ENCODE measurements around the gene EIF2A.
"Not testable (repeated sequence)": the region's sequence is repeated elsewhere in the genome, so short reads cannot be mapped to it uniquely, and the experiment has no call there.

EIF2A gene

GRCh38 chr3:150603153-150603979 lies 56.8 kb downstream of the EIF2A start, which contains the start of gene SELENOT:
TSS of gene SELENOT (plus strand) at chr3:150603321. CDS start at chr3:150603363, 42 bp downstream.
- peak; percentile 92 for DNase-seq

GRCh38 chr3:150603980-150604319 lies 57.4 kb downstream of the EIF2A start:
- DNase-seq: no peak

GRCh38 chr3:150605998-150606641 lies 59.5 kb downstream of the EIF2A start:
- no peak for DNase-seq

- no peak for DNase-seq
Measured at GRCh38 chr3:150607267-150608065, 60.9 kb downstream of the EIF2A start.

GRCh38 chr3:150609988-150610387 lies 63.4 kb downstream of the EIF2A start:
- DNase-seq: no peak

GRCh38 chr3:150610785-150611184 lies 64.2 kb downstream of the EIF2A start:
- no peak for DNase-seq

- no peak for DNase-seq
Measured at GRCh38 chr3:150611666-150612065, 65.1 kb downstream of the EIF2A start.

- DNase-seq: no peak
Measured at GRCh38 chr3:150612494-150612893, 65.9 kb downstream of the EIF2A start.

GRCh38 chr3:150613034-150613433 lies 66.4 kb downstream of the EIF2A start:
- DNase-seq: no peak

GRCh38 chr3:150613709-150614480 lies 67.3 kb downstream of the EIF2A start:
- no peak for DNase-seq

GRCh38 chr3:150620002-150620689 lies 73.6 kb downstream of the EIF2A start:
- no peak for DNase-seq

GRCh38 chr3:150622955-150623354 lies 76.4 kb downstream of the EIF2A start:
- not testable (repeated sequence) for DNase-seq

GRCh38 chr3:150623945-150624344 lies 77.4 kb downstream of the EIF2A start:
- no peak for DNase-seq

GRCh38 chr3:150626148-150626930 lies 79.8 kb downstream of the EIF2A start:
- DNase-seq: no peak

GRCh38 chr3:150627557-150627956 lies 81.0 kb downstream of the EIF2A start:
- DNase-seq: no peak

GRCh38 chr3:150631515-150632221 lies 85.1 kb downstream of the EIF2A start:
- no peak for DNase-seq

- DNase-seq: no peak
Measured at GRCh38 chr3:150635076-150635475, 88.5 kb downstream of the EIF2A start.

GRCh38 chr3:150635526-150635925 lies 88.9 kb downstream of the EIF2A start:
- no peak for DNase-seq

Data from T1000 (cell line).